GM19035 (cell line): Measurements from ENCODE around the gene PRND.
"Not testable (repeated sequence)": the region's sequence is repeated elsewhere in the genome, so short reads cannot be mapped to it uniquely, and the experiment has no call there.

ENCODE experiments used
- ATAC-seq: cut with Tn5 transposase; IDR thresholded peaks from one replicate; pipeline ENCODE4 v1.9.1; 2021; ENCODE audit not compliant: unreplicated experiment

The PRND gene

DNA sequence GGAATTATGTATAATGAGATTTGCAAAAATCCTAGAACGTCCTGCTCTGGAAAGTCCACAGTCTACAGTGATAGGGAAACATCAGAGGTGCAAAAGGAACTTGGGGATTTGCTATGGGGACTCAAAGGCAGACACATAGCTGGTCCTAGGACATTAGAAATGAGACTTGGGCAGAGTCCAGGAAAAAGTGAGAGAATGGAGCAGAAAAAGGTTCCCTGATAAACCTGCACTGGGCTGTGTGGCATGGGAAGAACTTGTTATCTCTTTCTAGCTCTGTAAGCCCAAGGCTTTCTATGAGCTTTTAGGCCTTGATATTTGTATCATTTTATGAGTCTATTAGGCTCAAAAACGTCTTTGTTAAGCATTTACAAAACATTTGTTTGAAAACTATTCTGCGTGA, 15.2 kb downstream of the PRND start:
- no peak for ATAC-seq

DNA sequence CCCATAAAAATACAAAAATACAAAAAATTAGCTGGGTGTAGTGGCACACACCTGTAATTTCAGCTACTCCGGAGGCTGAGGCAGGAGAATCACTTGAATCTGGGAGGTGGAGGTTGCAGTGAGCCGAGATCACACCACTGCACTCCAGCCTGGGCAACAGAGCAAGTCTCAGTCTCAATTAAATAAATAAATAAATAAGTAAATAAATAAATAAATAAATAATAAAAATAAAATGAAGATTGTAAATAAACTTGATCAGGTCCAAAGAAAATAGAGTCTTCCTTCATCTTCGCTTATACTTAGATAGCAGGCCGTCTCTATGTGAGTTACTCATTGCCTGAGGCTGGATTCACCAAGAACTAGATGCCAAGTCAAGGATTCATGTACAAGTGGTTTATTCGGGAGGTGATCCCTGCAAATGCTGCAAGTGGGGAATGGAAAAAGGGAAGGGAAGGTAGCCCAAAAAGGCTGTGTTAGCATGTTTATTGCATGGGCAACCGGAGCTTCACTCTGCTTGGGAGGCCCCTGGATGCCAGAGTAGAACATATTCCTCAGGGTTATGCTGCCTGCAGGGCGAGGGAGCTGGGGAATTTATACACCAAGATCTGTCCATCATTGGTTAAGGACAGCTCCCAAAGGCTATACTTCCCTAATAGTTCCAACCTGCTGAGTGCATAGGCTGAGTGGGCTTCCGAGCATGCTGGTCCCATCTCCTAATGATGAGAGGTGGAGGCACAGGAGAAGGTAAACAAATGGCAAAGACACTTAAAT, 16.3 kb downstream of the PRND start:
- ATAC-seq: no peak

DNA sequence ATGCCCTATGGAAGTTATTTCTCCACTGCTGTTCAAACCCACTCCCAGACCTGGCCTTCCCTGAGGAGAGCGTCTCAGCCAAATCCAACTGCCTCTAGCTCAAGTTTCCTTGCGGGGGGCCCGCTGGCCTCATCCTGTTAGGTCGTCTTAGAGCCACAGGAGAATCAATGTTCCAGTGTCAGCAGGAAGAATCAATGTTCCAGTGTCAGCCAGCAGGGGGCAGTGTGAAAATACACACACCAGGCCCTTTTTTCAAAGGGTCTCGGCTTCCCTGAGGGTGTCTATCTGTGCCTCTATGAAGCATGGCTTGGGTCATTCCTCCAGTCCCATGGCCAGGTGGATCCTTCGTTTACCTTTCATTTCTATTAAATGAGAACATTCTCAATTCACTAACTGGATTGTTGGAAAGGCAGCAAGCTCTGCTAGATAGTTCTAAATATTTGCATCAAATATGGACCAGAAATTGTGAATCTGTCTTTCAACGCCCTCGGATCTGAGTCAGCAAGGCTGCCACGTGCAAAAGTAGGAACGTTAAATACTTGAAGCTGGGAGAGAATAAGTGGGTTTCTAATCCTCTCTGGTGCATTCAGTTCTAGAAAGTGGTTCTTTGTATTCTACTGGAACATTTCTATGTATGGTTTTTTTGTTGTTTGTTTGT, 19.2 kb downstream of the PRND start:
- no peak for ATAC-seq

- ATAC-seq: no peak
Observed at GRCh38 chr20:4748847-4749246, 27.1 kb downstream of the PRND start.

- no peak for ATAC-seq
Observed at GRCh38 chr20:4749326-4749725, 27.6 kb downstream of the PRND start.

- no peak for ATAC-seq
Observed at GRCh38 chr20:4750381-4750780, 28.7 kb downstream of the PRND start.

GRCh38 chr20:4759100-4759884, 37.6 kb downstream of the PRND start:
- not testable (repeated sequence) for ATAC-seq

DNA sequence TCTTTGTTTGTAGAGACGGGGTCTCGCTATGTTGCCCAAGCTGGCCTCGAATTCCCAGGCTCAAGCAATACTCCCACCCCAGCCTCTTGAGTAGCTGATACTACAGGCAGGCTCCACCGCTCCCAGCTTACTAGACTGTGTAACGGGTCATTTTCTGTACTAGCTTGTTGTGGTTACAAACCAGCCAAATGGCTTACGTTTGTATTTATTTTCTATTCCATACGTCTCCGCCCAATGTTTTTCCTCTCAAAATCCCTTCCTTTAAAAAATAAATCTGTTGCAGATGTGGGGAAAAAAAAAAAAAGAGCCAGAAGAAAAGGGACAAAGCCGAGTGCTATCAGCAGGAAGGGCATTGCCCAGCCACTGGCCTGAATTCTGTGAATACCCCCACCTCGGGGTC, 41.6 kb downstream of the PRND start:
- ATAC-seq: no peak

- ATAC-seq: no peak
Observed at GRCh38 chr20:4763723-4764510, 42.2 kb downstream of the PRND start.

DNA sequence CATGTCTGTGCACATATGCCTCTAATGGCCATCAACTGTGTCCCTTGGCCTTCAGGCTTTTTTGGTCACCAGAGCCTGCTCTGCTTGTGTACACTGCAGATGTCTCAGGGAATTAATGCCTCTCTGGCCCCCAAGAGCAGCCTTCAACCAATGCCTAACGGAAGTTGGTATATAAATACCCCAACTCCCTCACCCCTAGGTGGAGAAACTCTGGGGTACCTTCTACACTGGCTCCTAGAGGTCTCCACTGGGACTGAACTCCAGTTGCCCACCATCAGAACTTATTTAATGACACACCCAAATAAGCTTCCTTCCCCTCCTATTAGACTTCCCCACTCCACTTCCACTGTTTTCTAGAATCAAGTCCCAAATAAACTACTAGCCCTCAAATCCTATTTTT, 43.1 kb downstream of the PRND start:
- ATAC-seq: no peak

- ATAC-seq: no peak
Observed at GRCh38 chr20:4765681-4766080, 44.0 kb downstream of the PRND start.

GRCh38 chr20:4766631-4767030, 44.9 kb downstream of the PRND start:
- no peak for ATAC-seq

DNA sequence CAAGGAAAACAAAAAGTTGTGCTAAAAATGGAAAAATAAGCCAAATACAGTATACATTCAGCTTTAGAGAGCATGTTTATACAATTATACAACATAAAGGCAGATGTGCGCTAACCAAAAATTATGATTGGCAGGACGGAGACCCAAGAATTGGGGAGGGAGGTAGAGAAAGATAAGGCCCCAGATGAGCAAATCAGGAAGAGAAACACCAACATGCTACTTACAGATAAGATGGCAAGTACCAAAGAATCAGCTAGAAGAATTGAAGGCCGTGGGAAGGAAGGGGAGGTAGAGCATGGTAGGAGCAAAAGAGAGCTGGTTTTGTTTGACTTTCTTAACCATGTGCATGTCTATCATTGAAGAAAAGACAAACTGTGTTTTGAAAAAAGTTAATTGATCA, 45.4 kb downstream of the PRND start:
- no peak for ATAC-seq

DNA sequence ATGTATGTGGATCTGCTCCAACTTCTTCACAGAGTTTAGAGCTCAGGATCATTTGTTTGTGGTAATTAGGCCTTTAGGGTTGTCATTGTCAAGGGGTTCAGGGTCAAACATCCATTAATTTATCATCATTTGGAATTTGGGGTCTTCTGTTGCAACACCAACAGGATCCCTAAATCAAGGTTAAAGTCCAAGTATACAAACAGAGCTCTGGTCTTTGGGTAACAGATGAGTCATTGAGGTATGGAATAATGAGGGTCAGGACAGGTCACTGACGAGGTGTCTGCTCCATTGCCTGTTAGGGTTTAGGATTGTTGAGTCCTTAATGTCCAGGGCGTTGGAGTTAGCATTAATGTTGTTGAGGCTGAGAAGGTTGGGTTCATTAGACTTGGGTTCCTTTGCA, 47.6 kb downstream of the PRND start:
- ATAC-seq: no peak

GRCh38 chr20:4770026-4770425, 48.3 kb downstream of the PRND start:
- no peak for ATAC-seq

GRCh38 chr20:4771004-4771403, 49.3 kb downstream of the PRND start:
- ATAC-seq: no peak

DNA sequence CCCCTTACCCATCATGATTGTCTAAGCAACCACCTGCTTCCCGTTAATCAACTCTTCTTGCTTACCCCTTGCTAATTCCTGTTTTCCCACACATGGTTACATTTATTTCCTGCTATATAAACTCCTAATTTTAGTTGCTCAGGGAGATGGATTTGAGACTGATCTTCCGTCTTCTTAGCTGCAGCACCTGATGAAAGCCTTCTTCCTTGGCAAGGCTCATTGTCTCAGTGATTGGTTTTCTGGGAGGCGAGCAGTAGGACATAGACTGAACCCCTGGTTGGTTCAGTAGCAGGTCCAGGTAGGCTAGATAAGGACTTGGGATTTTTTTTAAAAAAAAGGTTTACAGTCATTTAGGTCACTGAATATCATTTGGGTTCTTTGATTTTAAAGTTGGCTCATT, 50.4 kb downstream of the PRND start:
- no peak for ATAC-seq

DNA sequence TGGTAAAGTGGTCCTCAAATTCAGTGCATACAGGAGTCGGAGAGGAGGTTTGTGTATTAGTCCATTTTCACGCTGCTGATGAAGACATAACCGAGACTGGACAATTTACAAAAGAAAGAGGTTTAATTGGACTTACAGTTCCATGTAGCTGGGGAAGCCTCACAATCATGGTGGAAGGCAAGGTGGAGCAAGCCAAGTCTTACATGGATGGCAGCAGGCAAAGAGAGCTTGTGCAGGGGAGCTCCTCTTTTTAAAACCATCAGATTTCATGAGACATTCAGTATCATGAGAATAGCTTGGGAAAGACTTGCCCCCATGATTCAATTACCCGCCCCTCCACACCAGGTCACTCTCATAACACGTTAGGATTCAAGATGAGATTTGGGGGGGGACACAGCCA, 51.3 kb downstream of the PRND start:
- not testable (repeated sequence) for ATAC-seq

- ATAC-seq: no peak
Observed at GRCh38 chr20:4773736-4774135, 52.0 kb downstream of the PRND start.

DNA sequence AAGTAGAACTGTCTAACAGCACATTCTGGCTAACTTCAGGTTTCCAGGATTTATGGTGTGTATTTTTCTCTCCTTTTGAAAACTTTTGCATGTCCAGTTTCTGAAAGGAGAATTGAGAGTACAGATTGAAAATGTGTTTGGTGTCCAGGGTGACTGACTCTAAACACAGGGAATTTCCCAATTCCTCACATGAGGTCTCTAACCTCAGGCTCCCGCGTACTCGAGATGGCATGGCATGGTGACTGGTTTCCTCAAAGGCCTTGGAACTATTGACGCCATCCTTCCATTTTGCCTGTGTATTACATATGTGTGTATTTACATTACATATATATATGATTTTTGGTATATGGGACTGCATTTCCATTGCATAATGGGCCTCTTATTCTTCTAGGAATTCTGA, 52.5 kb downstream of the PRND start:
- no peak for ATAC-seq
